ENCODE measurements around the gene CORO2A. TPM values are rescaled to one million over a fixed set of nuclear protein-coding genes. Genes with fewer than 3 reads are reported as not detected.

Gene CORO2A
- total RNA-seq, 1 donor from 2014 or later = 17.4 TPM

DNA sequence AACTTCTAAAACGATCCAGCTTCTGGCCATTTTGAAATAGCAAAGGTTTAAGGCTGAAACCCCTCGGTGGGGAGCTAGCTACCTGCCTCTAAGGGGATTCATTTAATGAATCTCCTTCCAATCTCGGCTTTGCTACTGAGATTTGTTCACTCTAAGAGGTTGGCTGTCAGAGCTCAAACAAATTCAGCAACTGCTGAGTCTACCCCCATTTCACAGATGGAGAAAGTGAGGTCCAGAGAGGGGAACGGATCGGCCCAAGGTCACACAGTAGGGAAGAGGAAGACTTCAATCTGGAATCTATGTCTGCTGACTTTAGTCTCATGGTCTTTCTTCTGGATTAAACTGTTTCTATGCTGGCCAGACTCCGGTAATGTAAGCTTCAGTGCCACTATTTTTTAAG is 3.0 kb downstream of the CORO2A start:
- no peaks in the 10 kb centered on the region for H3K36me3 ChIP-seq
- H3K4me1 ChIP-seq = no peaks in the 10 kb centered on the region
- H3K9me3 ChIP-seq = no peaks in the 10 kb centered on the region
- TF ChIP-seq POLR2A (IDR thresholded peaks at IDR 0.05) = no peak
- DNase-seq (ENCODE audit: extremely low spot score in 2 of 2) = no peak
- no peaks in the 10 kb centered on the region for H3K27me3 ChIP-seq
- H3K4me3 ChIP-seq = no peak overlapping the region
- intact Hi-C loops (cut with DNase I) = no loop called here
- H3K27ac ChIP-seq = no peak overlapping the region

DNA sequence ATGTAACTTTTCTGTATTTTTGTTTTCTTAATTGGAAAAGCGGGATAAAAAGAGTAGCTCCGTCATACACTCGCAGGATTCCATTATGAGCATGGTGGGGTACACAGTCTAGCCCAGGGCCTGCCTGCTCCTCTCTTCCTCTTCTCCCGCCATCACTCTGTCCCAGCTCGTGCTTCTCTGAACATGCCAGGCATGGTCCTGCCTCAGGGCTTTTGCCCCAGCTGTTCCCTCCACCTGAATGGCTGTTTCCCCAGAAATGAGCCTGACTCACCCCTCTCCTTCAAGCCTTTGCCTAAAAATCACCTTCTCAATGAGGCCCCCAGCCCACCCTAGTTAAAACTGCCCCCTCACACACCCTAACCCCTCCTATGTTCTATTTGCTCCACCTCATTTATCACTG is 4.5 kb downstream of the CORO2A start:
- TF ChIP-seq, protein P1, sequence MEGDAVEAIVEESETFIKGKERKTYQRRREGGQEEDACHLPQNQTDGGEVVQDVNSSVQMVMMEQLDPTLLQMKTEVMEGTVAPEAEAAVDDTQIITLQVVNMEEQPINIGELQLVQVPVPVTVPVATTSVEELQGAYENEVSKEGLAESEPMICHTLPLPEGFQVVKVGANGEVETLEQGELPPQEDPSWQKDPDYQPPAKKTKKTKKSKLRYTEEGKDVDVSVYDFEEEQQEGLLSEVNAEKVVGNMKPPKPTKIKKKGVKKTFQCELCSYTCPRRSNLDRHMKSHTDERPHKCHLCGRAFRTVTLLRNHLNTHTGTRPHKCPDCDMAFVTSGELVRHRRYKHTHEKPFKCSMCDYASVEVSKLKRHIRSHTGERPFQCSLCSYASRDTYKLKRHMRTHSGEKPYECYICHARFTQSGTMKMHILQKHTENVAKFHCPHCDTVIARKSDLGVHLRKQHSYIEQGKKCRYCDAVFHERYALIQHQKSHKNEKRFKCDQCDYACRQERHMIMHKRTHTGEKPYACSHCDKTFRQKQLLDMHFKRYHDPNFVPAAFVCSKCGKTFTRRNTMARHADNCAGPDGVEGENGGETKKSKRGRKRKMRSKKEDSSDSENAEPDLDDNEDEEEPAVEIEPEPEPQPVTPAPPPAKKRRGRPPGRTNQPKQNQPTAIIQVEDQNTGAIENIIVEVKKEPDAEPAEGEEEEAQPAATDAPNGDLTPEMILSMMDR (IDR thresholded peaks at IDR 0.05) = no peak
- TF ChIP-seq POLR2A (IDR thresholded peaks at IDR 0.05) = no peak
- no peak for TF ChIP-seq POLR2AphosphoS5 (IDR thresholded peaks at IDR 0.05; ENCODE audit: insufficient read depth in 1 of 2, low read depth in 1 of 2)
- no peak overlapping the region for H3K27ac ChIP-seq
- no peaks in the 10 kb centered on the region for H3K4me1 ChIP-seq
- no peaks in the 10 kb centered on the region for H3K9me3 ChIP-seq
- intact Hi-C loops (cut with DNase I) = no loop called here
- H3K4me3 ChIP-seq = no peak overlapping the region
- DNase-seq (ENCODE audit: extremely low spot score in 2 of 2) = no peak
- no peaks in the 10 kb centered on the region for H3K27me3 ChIP-seq
- no peaks in the 10 kb centered on the region for H3K36me3 ChIP-seq

DNA sequence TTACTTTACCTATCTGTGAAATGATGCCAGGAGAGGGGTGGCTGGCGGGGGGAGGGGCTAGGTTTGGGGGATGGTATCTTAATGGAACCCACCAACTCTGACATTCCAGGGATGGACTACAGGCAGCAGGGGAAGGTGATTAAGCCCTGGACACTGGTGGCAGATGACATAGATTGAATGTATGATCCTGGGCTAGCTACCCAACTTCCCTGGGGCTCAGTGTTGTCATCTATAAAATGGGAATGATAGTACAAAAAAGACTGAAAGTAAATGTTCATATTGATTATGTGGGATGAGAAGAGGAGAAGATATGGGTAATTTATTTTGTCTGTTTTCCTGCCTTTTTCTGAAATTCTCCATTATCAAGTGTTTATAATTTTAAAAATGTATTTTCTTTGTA is 6.2 kb downstream of the CORO2A start:
- no peak for DNase-seq (ENCODE audit: extremely low spot score in 2 of 2)
- H3K27me3 ChIP-seq = no peaks in the 10 kb centered on the region
- no peaks in the 10 kb centered on the region for H3K36me3 ChIP-seq
- intact Hi-C loops (cut with DNase I) = no loop called here
- H3K4me1 ChIP-seq = no peaks in the 10 kb centered on the region
- no peak overlapping the region for H3K27ac ChIP-seq
- no peaks in the 10 kb centered on the region for H3K9me3 ChIP-seq
- no peak for TF ChIP-seq POLR2A (IDR thresholded peaks at IDR 0.05)
- TF ChIP-seq POLR2AphosphoS5 (IDR thresholded peaks at IDR 0.05; ENCODE audit: insufficient read depth in 1 of 2, low read depth in 1 of 2) = no peak
- TF ChIP-seq, protein P1 (IDR thresholded peaks at IDR 0.05) = no peak
- H3K4me3 ChIP-seq = no peak overlapping the region

DNA sequence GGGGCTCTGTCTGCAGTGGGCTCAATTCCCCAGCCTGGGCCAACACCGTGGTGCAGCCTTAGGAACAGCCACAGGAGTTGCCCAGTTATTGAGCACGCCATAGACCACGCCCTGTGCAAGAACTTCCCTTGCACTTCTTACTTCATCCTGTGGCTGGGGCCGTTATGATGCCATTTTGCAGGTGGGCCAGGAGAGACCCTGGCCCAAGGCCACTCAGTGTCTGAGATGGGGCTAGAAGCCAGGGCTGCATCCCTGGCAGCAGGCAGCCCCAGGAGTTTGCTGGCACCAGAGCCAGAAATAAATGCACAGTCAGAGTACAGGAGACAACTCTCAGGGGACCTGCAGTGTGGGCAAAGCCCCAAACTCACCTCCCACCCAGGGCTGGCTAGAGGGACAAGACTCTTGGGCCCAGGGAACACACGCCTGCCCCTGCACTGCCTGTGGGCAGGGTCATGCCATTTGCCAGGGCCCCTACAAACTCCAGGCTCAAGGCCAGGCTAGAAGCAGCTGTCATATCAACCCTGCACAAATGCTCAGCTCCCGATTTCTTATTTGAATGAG is 6.7 kb downstream of the CORO2A start:
- TF ChIP-seq POLR2A (IDR thresholded peaks at IDR 0.05) (no peak), POLR2AphosphoS5 (IDR thresholded peaks at IDR 0.05; ENCODE audit: insufficient read depth in 1 of 2, low read depth in 1 of 2) (no peak)
- TF ChIP-seq, protein P1 (IDR thresholded peaks at IDR 0.05) = no peak
- Histone ChIP-seq H3K36me3 (no peaks in the 10 kb centered on the region), H3K27me3 (no peaks in the 10 kb centered on the region), H3K4me1 (no peaks in the 10 kb centered on the region), H3K27ac (no peak overlapping the region), H3K4me3 (no peak overlapping the region), H3K9me3 (no peaks in the 10 kb centered on the region)
- no peak for DNase-seq (ENCODE audit: extremely low spot score in 2 of 2)
- intact Hi-C loops (cut with DNase I) = no loop called here

DNA sequence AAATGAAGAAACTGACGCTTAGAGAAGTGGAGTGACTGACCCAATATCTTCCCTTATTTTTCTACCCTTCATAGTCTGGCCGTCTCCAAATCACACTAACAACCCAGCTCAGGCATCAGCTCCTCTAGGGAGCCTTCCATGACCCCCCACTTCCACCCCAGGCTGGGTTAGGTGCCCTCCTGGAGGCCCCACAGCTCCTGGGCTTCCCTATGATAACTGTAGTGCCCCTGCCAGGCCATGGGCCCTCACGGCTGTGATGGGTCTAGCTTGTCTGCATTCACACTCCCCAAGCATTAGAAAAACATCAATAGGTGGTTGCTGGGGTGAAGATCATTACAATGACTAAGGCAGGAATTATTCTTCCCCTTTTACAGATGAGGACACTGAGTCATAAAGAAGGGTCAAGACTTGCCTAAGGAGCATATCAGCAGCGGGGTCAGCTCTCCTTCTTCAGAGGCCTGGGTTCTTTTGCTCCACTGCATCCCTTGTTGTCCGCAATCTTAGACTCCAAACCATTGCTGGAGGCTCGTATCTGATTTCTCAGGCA is 7.3 kb downstream of the CORO2A start:
- Histone ChIP-seq H3K4me1 (no peaks in the 10 kb centered on the region), H3K36me3 (no peaks in the 10 kb centered on the region), H3K27ac (no peak overlapping the region), H3K27me3 (no peaks in the 10 kb centered on the region), H3K4me3 (no peak overlapping the region), H3K9me3 (no peaks in the 10 kb centered on the region)
- DNase-seq (ENCODE audit: extremely low spot score in 2 of 2) = no peak
- TF ChIP-seq POLR2A (IDR thresholded peaks at IDR 0.05) = no peak
- TF ChIP-seq, protein P1 (IDR thresholded peaks at IDR 0.05) = no peak
- intact Hi-C loops (cut with DNase I) = no loop called here

Measured in vagina (tissue), 2 donors.